Amniotic epithelial cell (primary cell): ENCODE results near the gene STRN.
"Not testable (repeated sequence)": the region's sequence is repeated elsewhere in the genome, so short reads cannot be mapped to it uniquely, and the experiment has no call there.

Source experiments
- DNase-seq: peaks from one replicate; pipeline ENCODE4 v3.0.0-alpha.2; 2010; ENCODE audit warnings: low read depth

The STRN gene

GRCh38 chr2:36834731-36835524 lies 131.4 kb downstream of the STRN start:
- no peak for DNase-seq

- DNase-seq = no peak
Measured at GRCh38 chr2:36834203-36834602, 132.1 kb downstream of the STRN start.

- DNase-seq = no peak
Measured at GRCh38 chr2:36831185-36831584, 135.2 kb downstream of the STRN start.

- not testable (repeated sequence) for DNase-seq
Measured at GRCh38 chr2:36824683-36825082, 141.7 kb downstream of the STRN start.

- DNase-seq = no peak
Measured at GRCh38 chr2:36824273-36824672, 142.1 kb downstream of the STRN start.

GRCh38 chr2:36823862-36824261 lies 142.5 kb downstream of the STRN start:
- DNase-seq = no peak

GRCh38 chr2:36820942-36821605 lies 145.3 kb downstream of the STRN start:
- no peak for DNase-seq

- DNase-seq = no peak
Measured at GRCh38 chr2:36819095-36819711, 147.1 kb downstream of the STRN start.

GRCh38 chr2:36818542-36818941 lies 147.8 kb downstream of the STRN start:
- no peak for DNase-seq

- peak; percentile 2 for DNase-seq
Measured at GRCh38 chr2:36812196-36812595, 154.1 kb downstream of the STRN start.

GRCh38 chr2:36811071-36811470 lies 155.3 kb downstream of the STRN start:
- no peak for DNase-seq

- DNase-seq = no peak
Measured at GRCh38 chr2:36809069-36809445, 157.3 kb downstream of the STRN start.

- DNase-seq = no peak
Measured at GRCh38 chr2:36808386-36809068, 157.8 kb downstream of the STRN start.

- no peak for DNase-seq
Measured at GRCh38 chr2:36807223-36807886, 159.0 kb downstream of the STRN start.

- DNase-seq = no peak
Measured at GRCh38 chr2:36805635-36806224, 160.6 kb downstream of the STRN start.

- DNase-seq = no peak
Measured at GRCh38 chr2:36802952-36803351, 163.4 kb downstream of the STRN start.

GRCh38 chr2:36801088-36801487 lies 165.2 kb downstream of the STRN start:
- no peak for DNase-seq

- no peak for DNase-seq
Measured at GRCh38 chr2:36800381-36800780, 166.0 kb downstream of the STRN start.

GRCh38 chr2:36798724-36799123 lies 167.6 kb downstream of the STRN start:
- no peak for DNase-seq

- no peak for DNase-seq
Measured at GRCh38 chr2:36797324-36798070, 168.8 kb downstream of the STRN start.
